ENCODE data around the gene DCAF8. TPM values are rescaled to one million over a fixed set of nuclear protein-coding genes. Genes with fewer than 3 reads are reported as not detected.

Gene DCAF8
- total and polyA plus RNA-seq, 2 of the 4 experiments (the other 2 are of a cell fraction), result 83.3 to 83.8 TPM

GRCh38 chr1:160189649-160190625 is 72.4 kb downstream of the DCAF8 start, which contains the start of gene CASQ1:
Gene CASQ1, plus strand, starts transcription at chr1:160190575. Its CDS starts 177 bp downstream, at chr1:160190752.
- Histone ChIP-seq H4K8ac (ENCODE audit: low read depth in 2 of 2, low read length in 2 of 2) (no peak within 1 kb of the TSS), H3K56ac (ENCODE audit: extremely low read depth, insufficient read depth, low read length) (no peak within 1 kb of the TSS), H3K4me2 (ENCODE audit: low read depth, low read length) (no peak within 1 kb of the TSS), H3K14ac (replicated peaks; ENCODE audit: low read depth, low read length) (no peak within 1 kb of the TSS), H2AK5ac (ENCODE audit: low read depth, low read length) (0 out of 2 replicates have a peak within 1 kb of the TSS, but pooled peaks have one; percentile 1), H3K79me1 (ENCODE audit: low read depth in 1 of 2, low read length in 2 of 2) (no peaks in the 10 kb centered on the region), H4K91ac (ENCODE audit: insufficient read depth, low read depth, low read length) (peak within 1 kb of the TSS; percentile 32; the same call in 1 of the 2 replicates), H3K27ac (ENCODE audit: insufficient read depth, low read length) (no peak within 1 kb of the TSS), H3K23ac (ENCODE audit: low read depth, low read length) (peak within 1 kb of the TSS; percentile 18; the same call in 1 of the 2 replicates), H2AK9ac (replicated peaks; ENCODE audit: low read depth, low read length, poor library complexity) (peak within 1 kb of the TSS; percentile 75), H3K18ac (ENCODE audit: low read depth, low read length) (no peak within 1 kb of the TSS), H3K27me3 (ENCODE audit: control insufficient read depth, insufficient read depth, low read length) (peaks cover 18% of the 10 kb centered on the region), H4K5ac (ENCODE audit: low read depth, low read length) (no peak within 1 kb of the TSS), H2BK5ac (ENCODE audit: low read depth, low read length, poor library complexity, severe bottlenecking) (no peak within 1 kb of the TSS), H3K4me3 (ENCODE audit: insufficient read depth, low read depth, low read length) (no peak within 1 kb of the TSS), H3K36me3 (ENCODE audit: control insufficient read depth, insufficient read depth, low read length) (no peaks in the 10 kb centered on the region), H3K9ac (ENCODE audit: low read depth, low read length) (no peak within 1 kb of the TSS), H2BK120ac (ENCODE audit: low read depth, low read length) (no peak within 1 kb of the TSS), H2BK15ac (ENCODE audit: low read depth, low read length) (no peak within 1 kb of the TSS), H2BK20ac (ENCODE audit: low read depth, low read length) (no peak within 1 kb of the TSS), H3K4ac (ENCODE audit: low read depth, low read length) (no peak within 1 kb of the TSS), H4K20me1 (ENCODE audit: insufficient read depth, low read length) (no peaks in the 10 kb centered on the region), H3K4me1 (ENCODE audit: control insufficient read depth, insufficient read depth, low read length) (peaks cover 4% of the 10 kb centered on the region), H3K9me3 (ENCODE audit: control insufficient read depth, insufficient read depth, low read length) (no peaks in the 10 kb centered on the region), H3K9me1 (ENCODE audit: insufficient read depth, low read length) (peaks cover 17% of the 10 kb centered on the region; the same call in 1 of the 2 replicates), H2AFZ (replicated peaks; ENCODE audit: low read length, poor library complexity) (peak within 1 kb of the TSS; percentile 49)
- ChIA-PET POLR2A (ENCODE audit: unreplicated experiment) (interaction anchor here (0.6 to 0.7 kb wide), 2 partner anchors 14 to 30 kb away, joined by 3 to 13 read pairs; no protein-coding TSS in a partner anchor), CTCF (interaction anchor here (0.9 to 2.0 kb wide), 3 partner anchors 19 to 62 kb away, joined by 3 to 7 read pairs (median 3); no protein-coding TSS in a partner anchor)
- in situ Hi-C loops (cut with MboI; ENCODE audit: low sequenced_read_pairs) (loop anchor here (25.0 kb wide), 1 partner anchor 422 kb away; no protein-coding TSS in a partner anchor), dilution Hi-C loops (cut with HindIII; ENCODE audit: low sequenced_read_pairs, unreplicated experiment) (no loop called here), intact Hi-C loops (cut with micrococcal nuclease) (loop anchor here (5.0 kb wide), 1 partner anchor 57 kb away; no protein-coding TSS in a partner anchor)
- BruUV-seq (replicated peaks), result no TSS peak
- peak; percentile 31 for DNase-seq
- 80% methylated on average over 2 of the region's 15 CpGs; no CpG with 5 or more reads in 1 of the 2 experiments for WGBS, 2 experiments (ENCODE audit: extremely low coverage in 2 of 2, insufficient read length in 1 of 2)
- peak; percentile 9; the same call in 1 of the 2 replicates for ATAC-seq (ENCODE audit: low read depth)
- TF ChIP-seq NFE2L2 (IDR thresholded peaks at IDR 0.05; ENCODE audit: low read depth, low read length) (no peak), RFX5 (IDR thresholded peaks at IDR 0.05; ENCODE audit: low read depth, low read length) (no peak), RAD21 (IDR thresholded peaks at IDR 0.05; ENCODE audit: low read length) (no peak), CHD1 (IDR thresholded peaks at IDR 0.05; ENCODE audit: low read depth, low read length) (no peak), CEBPB (IDR thresholded peaks at IDR 0.05; ENCODE audit: low read depth, low read length) (no peak), SMC3 (IDR thresholded peaks at IDR 0.05; ENCODE audit: low read depth, low read length) (no peak), FOS (IDR thresholded peaks at IDR 0.05; ENCODE audit: low read depth, low read length) (no peak), USF2 (IDR thresholded peaks at IDR 0.05; ENCODE audit: low read depth, low read length) (no peak), MXI1 (IDR thresholded peaks at IDR 0.05; ENCODE audit: borderline replicate concordance, low read depth, low read length) (no peak), POLR2A (IDR thresholded peaks at IDR 0.05; ENCODE audit: low read depth, low read length) (no peak), ELK1 (IDR thresholded peaks at IDR 0.05; ENCODE audit: borderline replicate concordance, low read depth, low read length) (no peak), MAZ (IDR thresholded peaks at IDR 0.05; ENCODE audit: borderline replicate concordance, low read depth, low read length) (no peak), BHLHE40 (IDR thresholded peaks at IDR 0.05; ENCODE audit: low read depth, low read length) (no peak), MAFK (IDR thresholded peaks at IDR 0.05; ENCODE audit: low read depth, low read length) (no peak), RCOR1 (IDR thresholded peaks at IDR 0.05; ENCODE audit: insufficient replicate concordance, low read length) (no peak)

All from IMR-90 (cell line).